WTC11 (cell line): ENCODE data around the gene KIF6. TPM values are rescaled to one million over a fixed set of nuclear protein-coding genes. Genes with fewer than 3 reads are reported as not detected.

Experiments used
- ATAC-seq: fragments of 200-7000 bp; cut with Tn5 transposase; 2 replicates; pipeline ENCODE4 v1.10.0; 2021; ENCODE audit warnings: mild to moderate bottlenecking, moderate library complexity
- CTCF ChIA-PET: fragments of 300-600 bp; sonication (Branson Sonifier 250); formaldehyde crosslinking; loops from one replicate; lab custom pipeline; 2021; ENCODE audit warnings: antibody characterized with exemption; lab: Charles Lee
- POLR2A ChIA-PET: fragments of 350-600 bp; sonication (Branson Sonifier 250); formaldehyde crosslinking; loops from one replicate; lab custom pipeline; 2021; ENCODE audit warnings: antibody characterized with exemption; lab: Charles Lee
- DNase-seq: peaks from one replicate; pipeline ENCODE4 v3.0.0; 2021; ENCODE audit warnings: low spot score
- H3K27ac Mint-ChIP-seq: 2 replicates; pipeline ENCODE4 v1.8.0; 2021; ENCODE audit warnings: mixed read lengths
- H3K27me3 Mint-ChIP-seq: 2 replicates; pipeline ENCODE4 v1.8.0; 2021; ENCODE audit warnings: low read depth, mild to moderate bottlenecking, moderate library complexity, mixed read lengths
- H3K36me3 Mint-ChIP-seq: 2 replicates; pipeline ENCODE4 v1.8.0; 2021; ENCODE audit warnings: mixed read lengths
- H3K4me1 Mint-ChIP-seq: 2 replicates; pipeline ENCODE4 v1.8.0; 2022; ENCODE audit warnings: mixed read lengths
- H3K4me3 Mint-ChIP-seq: 2 replicates; pipeline ENCODE4 v1.8.0; 2021; ENCODE audit warnings: mild to moderate bottlenecking, moderate library complexity, mixed read lengths
- H3K9me3 Mint-ChIP-seq: 2 replicates; pipeline ENCODE4 v1.8.0; 2021; ENCODE audit warnings: mixed read lengths
- CREM ChIP-seq: sonication (generic); formaldehyde crosslinking; IDR thresholded peaks from 2 replicates; pipeline ENCODE4 v1.8.1; 2022; ENCODE audit warnings: mild to moderate bottlenecking, missing genetic modification reagents, moderate library complexity
- E2F4 ChIP-seq: sonication (generic); formaldehyde crosslinking; IDR thresholded peaks from 2 replicates; pipeline ENCODE4 v1.8.1; 2022; ENCODE audit warnings: low read depth, mild to moderate bottlenecking, moderate library complexity, missing genetic modification reagents, borderline replicate concordance
- E2F5 ChIP-seq: sonication (generic); formaldehyde crosslinking; IDR thresholded peaks from 2 replicates; pipeline ENCODE4 v1.8.1; 2022; ENCODE audit warnings: mild to moderate bottlenecking, moderate library complexity, missing genetic modification reagents
- ESRRA ChIP-seq: sonication (generic); formaldehyde crosslinking; IDR thresholded peaks from 2 replicates; pipeline ENCODE4 v1.8.1; 2022; ENCODE audit warnings: mild to moderate bottlenecking, missing genetic modification reagents, borderline replicate concordance
- GABPB1 ChIP-seq: sonication (generic); formaldehyde crosslinking; IDR thresholded peaks from 2 replicates; pipeline ENCODE4 v1.8.1; 2023; ENCODE audit warnings: mild to moderate bottlenecking, missing genetic modification reagents
- GRHL2 ChIP-seq: fragments of 250-450 bp; sonication (Bioruptor Pico); IDR thresholded peaks from 2 replicates; pipeline ENCODE4 v1.8.0; 2022; ENCODE audit warnings: mild to moderate bottlenecking, moderate library complexity; ENCODE audit not compliant: insufficient replicate concordance, severe bottlenecking
- GTF2I ChIP-seq: fragments of 250-450 bp; sonication (Bioruptor Pico); conservative IDR thresholded peaks from 2 replicates; pipeline ENCODE4 v1.4.0; 2021; ENCODE audit warnings: mild to moderate bottlenecking
- KAT7 ChIP-seq: sonication (generic); formaldehyde crosslinking; IDR thresholded peaks from 2 replicates; pipeline ENCODE4 v1.8.1; 2023; ENCODE audit warnings: missing genetic modification reagents, mild to moderate bottlenecking, borderline replicate concordance
- NR2C2 ChIP-seq: sonication (generic); formaldehyde crosslinking; IDR thresholded peaks from 2 replicates; pipeline ENCODE4 v1.8.0; 2022; ENCODE audit warnings: mild to moderate bottlenecking, missing genetic modification reagents
- SMAD3 ChIP-seq: sonication (generic); formaldehyde crosslinking; IDR thresholded peaks from 2 replicates; pipeline ENCODE4 v1.8.0; 2022; ENCODE audit warnings: missing genetic modification reagents, mild to moderate bottlenecking, borderline replicate concordance
- SP1 ChIP-seq: sonication (generic); formaldehyde crosslinking; conservative IDR thresholded peaks from 2 replicates; pipeline ENCODE4 v1.8.1; 2022; ENCODE audit warnings: missing genetic modification reagents
- ZNF232 ChIP-seq: sonication (generic); formaldehyde crosslinking; IDR thresholded peaks from 2 replicates; pipeline ENCODE4 v1.8.0; 2022; ENCODE audit warnings: mild to moderate bottlenecking, missing genetic modification reagents
- ZNF317 ChIP-seq: sonication (generic); formaldehyde crosslinking; IDR thresholded peaks from 2 replicates; pipeline ENCODE4 v1.8.1; 2023; ENCODE audit warnings: low read depth, mild to moderate bottlenecking, moderate library complexity, missing genetic modification reagents, borderline replicate concordance
- ZNF425 ChIP-seq: fragments of 250-450 bp; sonication (Bioruptor Pico); conservative IDR thresholded peaks from 2 replicates; pipeline ENCODE4 v1.9.0; 2021; ENCODE audit warnings: mild to moderate bottlenecking
- ZNF512 ChIP-seq: sonication (generic); formaldehyde crosslinking; IDR thresholded peaks from 2 replicates; pipeline ENCODE4 v1.8.1; 2022; ENCODE audit warnings: missing genetic modification reagents, borderline replicate concordance
- total RNA-seq: library from RNA; stranded (reverse); gene quantifications from 3 replicates; pipeline ENCODE4 v1.2.3, GENCODE V29; 2021
- TF ChIP-seq, protein P1 (sequence below): sonication (generic); formaldehyde crosslinking; IDR thresholded peaks from 2 replicates; pipeline ENCODE4 v1.8.1; 2022; ENCODE audit warnings: mild to moderate bottlenecking, missing genetic modification reagents, moderate library complexity, borderline replicate concordance
- TF ChIP-seq, protein P2 (sequence below): sonication (generic); formaldehyde crosslinking; IDR thresholded peaks from 2 replicates; pipeline ENCODE4 v1.8.0; 2023; ENCODE audit warnings: missing genetic modification reagents, mild to moderate bottlenecking, borderline replicate concordance

KIF6 gene
- total RNA-seq, 1 experiment from 2014 or later, result 0.57 TPM

GRCh38 chr6:39495640-39496039, 229.6 kb downstream of the KIF6 start:
- peak overlapping the region; percentile 92 for H3K27ac Mint-ChIP-seq
- DNase-seq (peak; percentile 40), ATAC-seq (peak; percentile 66)
- H3K4me3 Mint-ChIP-seq, result peak overlapping the region; percentile 44; the same call in 1 of the 2 replicates
- CTCF ChIA-PET, result interaction anchor here (1.5 kb wide), 1 partner anchor 134 kb away, joined by 4 read pairs; no protein-coding TSS in a partner anchor
- H3K4me1 Mint-ChIP-seq, result peaks cover 38% of the 10 kb centered on the region
- H3K27me3 Mint-ChIP-seq, result peaks cover 4% of the 10 kb centered on the region; the same call in 1 of the 2 replicates
- TF ChIP-seq KAT7 (CRISPR knock-in tag), result no peak
- TF ChIP-seq ESRRA (CRISPR knock-in tag), result no peak
- TF ChIP-seq GTF2I, result no peak
- TF ChIP-seq GRHL2, result no peak
- TF ChIP-seq ZNF425 (CRISPR knock-in tag), result no peak
- TF ChIP-seq, protein P1, sequence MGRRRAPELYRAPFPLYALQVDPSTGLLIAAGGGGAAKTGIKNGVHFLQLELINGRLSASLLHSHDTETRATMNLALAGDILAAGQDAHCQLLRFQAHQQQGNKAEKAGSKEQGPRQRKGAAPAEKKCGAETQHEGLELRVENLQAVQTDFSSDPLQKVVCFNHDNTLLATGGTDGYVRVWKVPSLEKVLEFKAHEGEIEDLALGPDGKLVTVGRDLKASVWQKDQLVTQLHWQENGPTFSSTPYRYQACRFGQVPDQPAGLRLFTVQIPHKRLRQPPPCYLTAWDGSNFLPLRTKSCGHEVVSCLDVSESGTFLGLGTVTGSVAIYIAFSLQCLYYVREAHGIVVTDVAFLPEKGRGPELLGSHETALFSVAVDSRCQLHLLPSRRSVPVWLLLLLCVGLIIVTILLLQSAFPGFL (CRISPR knock-in tag), result no peak
- TF ChIP-seq ZNF512 (CRISPR knock-in tag), result no peak
- TF ChIP-seq, protein P2, sequence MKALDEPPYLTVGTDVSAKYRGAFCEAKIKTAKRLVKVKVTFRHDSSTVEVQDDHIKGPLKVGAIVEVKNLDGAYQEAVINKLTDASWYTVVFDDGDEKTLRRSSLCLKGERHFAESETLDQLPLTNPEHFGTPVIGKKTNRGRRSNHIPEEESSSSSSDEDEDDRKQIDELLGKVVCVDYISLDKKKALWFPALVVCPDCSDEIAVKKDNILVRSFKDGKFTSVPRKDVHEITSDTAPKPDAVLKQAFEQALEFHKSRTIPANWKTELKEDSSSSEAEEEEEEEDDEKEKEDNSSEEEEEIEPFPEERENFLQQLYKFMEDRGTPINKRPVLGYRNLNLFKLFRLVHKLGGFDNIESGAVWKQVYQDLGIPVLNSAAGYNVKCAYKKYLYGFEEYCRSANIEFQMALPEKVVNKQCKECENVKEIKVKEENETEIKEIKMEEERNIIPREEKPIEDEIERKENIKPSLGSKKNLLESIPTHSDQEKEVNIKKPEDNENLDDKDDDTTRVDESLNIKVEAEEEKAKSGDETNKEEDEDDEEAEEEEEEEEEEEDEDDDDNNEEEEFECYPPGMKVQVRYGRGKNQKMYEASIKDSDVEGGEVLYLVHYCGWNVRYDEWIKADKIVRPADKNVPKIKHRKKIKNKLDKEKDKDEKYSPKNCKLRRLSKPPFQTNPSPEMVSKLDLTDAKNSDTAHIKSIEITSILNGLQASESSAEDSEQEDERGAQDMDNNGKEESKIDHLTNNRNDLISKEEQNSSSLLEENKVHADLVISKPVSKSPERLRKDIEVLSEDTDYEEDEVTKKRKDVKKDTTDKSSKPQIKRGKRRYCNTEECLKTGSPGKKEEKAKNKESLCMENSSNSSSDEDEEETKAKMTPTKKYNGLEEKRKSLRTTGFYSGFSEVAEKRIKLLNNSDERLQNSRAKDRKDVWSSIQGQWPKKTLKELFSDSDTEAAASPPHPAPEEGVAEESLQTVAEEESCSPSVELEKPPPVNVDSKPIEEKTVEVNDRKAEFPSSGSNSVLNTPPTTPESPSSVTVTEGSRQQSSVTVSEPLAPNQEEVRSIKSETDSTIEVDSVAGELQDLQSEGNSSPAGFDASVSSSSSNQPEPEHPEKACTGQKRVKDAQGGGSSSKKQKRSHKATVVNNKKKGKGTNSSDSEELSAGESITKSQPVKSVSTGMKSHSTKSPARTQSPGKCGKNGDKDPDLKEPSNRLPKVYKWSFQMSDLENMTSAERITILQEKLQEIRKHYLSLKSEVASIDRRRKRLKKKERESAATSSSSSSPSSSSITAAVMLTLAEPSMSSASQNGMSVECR (CRISPR knock-in tag), result no peak
- TF ChIP-seq CREM, result no peak
- no peak for TF ChIP-seq NR2C2
- TF ChIP-seq GABPB1 (CRISPR knock-in tag), result no peak
- TF ChIP-seq SMAD3 (CRISPR knock-in tag), result no peak
- TF ChIP-seq E2F5 (CRISPR knock-in tag), result no peak
- no peak for TF ChIP-seq ZNF232 (CRISPR knock-in tag)
- no peak for TF ChIP-seq ZNF317 (CRISPR knock-in tag)
- no peak for TF ChIP-seq E2F4
- TF ChIP-seq SP1 (CRISPR knock-in tag), result no peak
- POLR2A ChIA-PET, result interaction anchor here (0.8 kb wide), 1 partner anchor 21 kb away, joined by 3 read pairs; no protein-coding TSS in a partner anchor
- H3K36me3 Mint-ChIP-seq, result peaks cover 2% of the 10 kb centered on the region
- H3K9me3 Mint-ChIP-seq, result peaks cover 9% of the 10 kb centered on the region
